Measurements from ENCODE around the gene TKTL1. TPM values are rescaled to one million over a fixed set of nuclear protein-coding genes. Genes with fewer than 3 reads are reported as not detected.
A peak's percentile ranks its signal among the peaks of the same experiment; 100 is the strongest.
"Not testable (repeated sequence)": the region's sequence is repeated elsewhere in the genome, so short reads cannot be mapped to it uniquely, and the experiment has no call there.

TKTL1 gene
- total RNA-seq, result not detected

- no peak for ATAC-seq
Measured at GRCh38 chrX:154295664-154296310, at the start of gene TKTL1. TKTL1 (plus strand) TSS chrX:154295795; CDS start chrX:154295860, 65 bp downstream.

GRCh38 chrX:154247377-154248045, 48.1 kb upstream of the TKTL1 start:
- peak; percentile 95 for ATAC-seq

DNA sequence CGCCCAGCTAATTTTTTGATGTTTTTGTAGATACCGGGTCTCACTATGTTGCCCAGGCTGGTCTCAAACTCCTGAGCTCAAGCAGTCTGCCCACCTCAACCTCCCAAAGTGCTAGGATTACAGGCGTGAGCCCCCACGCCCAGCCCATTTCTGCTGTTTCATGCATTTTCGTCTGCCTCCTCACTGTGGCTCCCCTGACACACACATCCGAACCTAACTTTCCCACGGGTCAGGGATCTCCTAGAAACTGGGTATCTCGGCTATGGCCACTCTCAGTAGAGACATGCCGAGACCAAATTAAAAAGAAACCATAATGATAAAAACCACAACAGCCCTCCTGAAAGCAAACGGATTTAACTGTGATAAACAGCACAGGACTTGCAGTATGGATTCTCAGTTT, 47.5 kb upstream of the TKTL1 start:
- ATAC-seq, result not testable (repeated sequence)

- not testable (repeated sequence) for ATAC-seq
Measured at GRCh38 chrX:154257282-154257681, 38.3 kb upstream of the TKTL1 start, which contains the start of gene OPN1MW3. OPN1MW3 (plus strand) TSS chrX:154257582; CDS start chrX:154257620, 38 bp downstream.

- ATAC-seq, result not testable (repeated sequence)
Measured at GRCh38 chrX:154258711-154259110, 36.9 kb upstream of the TKTL1 start.

DNA sequence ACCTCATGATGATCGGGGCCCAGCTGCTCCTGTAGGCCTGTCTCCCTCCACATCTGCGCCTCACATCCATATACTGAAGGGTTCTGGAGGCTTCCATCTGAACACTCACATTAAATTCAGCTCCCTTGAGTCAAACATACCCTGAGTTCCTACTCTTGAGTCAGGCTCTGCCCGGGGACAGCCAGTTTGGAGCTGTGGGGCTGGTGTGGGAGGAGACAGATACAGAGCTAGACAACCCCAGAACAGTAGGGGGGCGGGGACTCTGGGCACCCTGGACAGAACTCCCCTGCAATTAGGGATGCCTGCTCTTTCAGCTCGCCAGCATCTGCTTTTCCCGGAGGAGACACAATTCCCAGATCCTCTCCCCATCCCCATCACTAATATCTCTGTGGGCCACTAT, 32.5 kb upstream of the TKTL1 start:
- not testable (repeated sequence) for ATAC-seq

GRCh38 chrX:154269245-154269644, 26.4 kb upstream of the TKTL1 start:
- ATAC-seq, result not testable (repeated sequence)

GRCh38 chrX:154284489-154285338, 10.9 kb upstream of the TKTL1 start:
- ATAC-seq, result peak; percentile 96

GRCh38 chrX:154286406-154286805, 9.2 kb upstream of the TKTL1 start:
- not testable (repeated sequence) for ATAC-seq

DNA sequence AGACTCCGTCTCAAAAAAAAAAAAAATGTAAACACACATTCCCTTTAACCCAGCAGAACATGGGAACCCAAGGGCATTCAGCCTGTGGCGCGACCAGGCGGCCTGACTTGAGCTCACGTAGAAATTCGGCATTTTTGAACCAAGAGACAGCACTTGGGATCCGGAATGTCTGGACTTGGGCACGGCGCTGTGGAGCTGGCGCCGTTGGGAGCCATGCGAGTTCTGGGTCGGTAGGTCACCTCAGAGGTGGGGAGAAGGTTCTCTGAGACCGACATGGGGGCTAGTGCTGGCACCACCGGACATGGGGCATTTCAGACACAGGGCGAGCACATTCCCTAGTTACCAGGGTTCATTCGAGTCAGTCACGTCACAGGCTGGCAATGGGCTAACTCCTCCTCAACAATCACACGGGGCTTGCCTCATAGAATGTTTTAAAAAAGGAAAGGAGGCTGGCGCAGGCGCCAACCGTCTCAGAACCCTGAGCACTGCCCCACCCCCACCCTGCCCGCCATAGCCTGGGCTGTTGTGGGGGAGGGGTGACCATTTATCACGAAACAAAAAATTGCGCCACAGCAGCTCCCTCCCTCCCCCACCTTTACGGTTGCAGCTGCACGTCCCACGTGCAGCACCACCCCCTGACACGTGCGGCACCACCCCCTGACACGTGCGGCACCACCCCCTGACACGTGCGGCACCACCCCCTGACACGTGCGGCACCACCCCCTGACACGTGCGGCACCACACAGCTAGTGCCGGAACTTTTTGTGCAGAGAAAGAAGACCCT, 612 bp upstream of the TKTL1 start, which contains the start of gene TEX28:
Gene TEX28 (minus strand): TSS at position 334 of the 784 bp plus-strand sequence. CDS start 3,007 bp downstream, outside the sequence.
- no peak for ATAC-seq

DNA sequence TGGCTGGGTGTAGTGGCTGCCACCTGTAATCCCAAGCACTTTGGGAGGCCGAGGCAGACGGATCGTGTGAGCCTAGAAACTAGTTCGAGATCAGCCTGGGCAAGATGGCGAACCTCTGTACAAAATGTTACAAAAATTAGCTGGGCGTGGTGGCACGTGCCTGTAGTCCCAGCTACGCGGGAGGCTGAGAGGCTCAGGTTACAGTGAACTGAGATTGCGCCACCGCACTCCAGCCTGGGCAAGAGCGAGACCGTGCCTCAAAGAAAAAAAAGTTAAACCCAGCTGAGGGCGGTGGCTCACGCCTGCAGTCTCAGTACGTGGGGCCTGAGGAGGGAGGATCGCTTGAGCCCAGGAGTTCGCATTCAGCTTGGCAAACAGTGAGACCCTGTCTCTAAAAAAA, 1.1 kb downstream of the TKTL1 start:
- ATAC-seq, result no peak

GRCh38 chrX:154298312-154298711, 2.7 kb downstream of the TKTL1 start:
- ATAC-seq, result no peak

DNA sequence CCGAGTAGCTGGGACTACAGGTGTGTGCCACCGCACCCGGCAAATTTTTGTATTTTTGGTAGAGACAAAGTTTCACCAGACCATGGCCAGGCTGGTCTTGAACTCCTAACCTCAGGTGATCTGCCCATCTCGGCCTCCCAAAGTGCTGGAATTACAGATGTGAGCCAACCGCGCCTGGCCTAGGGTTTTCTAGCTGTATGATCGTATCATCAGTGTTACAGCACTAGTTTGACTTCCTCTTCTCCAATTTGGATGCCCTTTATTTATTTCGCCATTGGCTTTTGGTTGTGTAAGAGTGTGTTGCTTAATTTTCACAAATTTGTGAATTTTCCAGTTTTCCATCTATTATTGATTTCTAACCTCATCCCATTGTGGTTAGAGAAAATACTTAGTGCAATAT, 5.2 kb downstream of the TKTL1 start:
- no peak for ATAC-seq

DNA sequence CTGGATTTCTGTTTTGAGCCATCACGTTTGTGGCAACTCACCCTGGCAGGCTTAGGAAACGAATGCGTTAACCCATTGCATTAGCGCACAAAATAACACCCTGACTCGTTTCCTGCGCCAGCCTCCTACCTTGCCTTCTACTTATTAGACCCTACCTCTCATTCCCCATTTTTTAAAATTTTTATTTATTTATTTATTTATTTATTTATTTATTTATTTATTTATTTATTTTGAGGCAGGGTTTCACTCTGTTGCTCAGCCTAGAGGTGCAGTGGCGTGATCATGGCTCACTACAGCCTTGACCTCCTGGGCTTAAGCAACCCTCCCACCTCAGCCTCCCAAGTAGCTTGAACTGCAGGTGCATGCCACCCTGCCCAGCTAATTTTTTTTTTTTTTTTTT, 7.4 kb downstream of the TKTL1 start:
- not testable (repeated sequence) for ATAC-seq

- ATAC-seq, result no peak
Measured at GRCh38 chrX:154303476-154303875, 7.9 kb downstream of the TKTL1 start.

DNA sequence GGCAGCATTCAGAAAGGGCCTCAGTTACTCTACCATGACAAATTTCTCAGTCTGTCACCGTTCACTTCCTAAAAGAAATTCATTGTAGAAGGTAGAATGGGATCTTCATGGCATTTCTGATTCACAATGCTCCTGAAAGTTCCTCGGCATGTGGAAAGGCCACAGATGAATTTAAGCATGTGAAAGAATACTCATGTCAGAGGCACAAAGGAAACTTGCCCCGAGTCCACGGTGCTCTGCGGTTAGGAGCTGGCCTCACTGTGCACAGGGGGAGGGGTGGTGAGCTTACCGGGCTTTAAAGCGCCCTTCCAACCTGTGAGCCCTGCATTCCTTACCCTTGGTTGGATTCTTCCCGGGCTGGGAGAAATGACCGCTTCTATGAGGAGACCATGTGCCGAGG, 9.3 kb downstream of the TKTL1 start:
- no peak for ATAC-seq

DNA sequence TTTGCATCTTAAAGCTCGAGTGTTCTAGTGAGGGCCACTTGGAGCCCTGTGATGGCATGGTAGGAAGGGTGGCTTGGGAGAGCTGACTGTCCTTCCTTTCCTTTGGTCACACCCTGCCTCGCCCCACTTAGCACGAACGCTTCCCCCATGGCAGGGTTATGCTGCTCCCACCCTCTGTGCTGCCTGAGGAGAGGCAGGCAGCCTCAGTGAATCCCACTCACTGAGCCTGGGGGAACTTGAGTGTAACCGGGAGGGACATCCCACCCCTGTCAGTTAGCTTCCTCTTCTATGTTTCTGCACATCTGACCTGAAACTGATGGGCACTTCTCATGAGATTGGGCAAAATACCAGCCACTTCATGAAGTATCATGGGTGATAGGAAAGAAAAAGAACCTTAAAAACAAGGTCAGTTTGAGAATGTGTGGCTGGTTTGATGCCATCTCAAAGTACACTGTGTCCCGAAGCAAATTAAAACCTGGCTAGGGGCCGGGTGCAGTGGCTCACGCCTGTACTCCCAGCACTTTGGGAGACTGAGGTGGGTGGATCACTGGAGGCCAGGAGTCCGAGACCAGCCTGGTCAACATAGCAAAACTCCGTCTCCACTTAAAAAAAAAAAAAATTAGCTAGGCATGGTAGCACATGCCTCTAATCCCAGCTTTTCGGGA, 10.1 kb downstream of the TKTL1 start:
- ATAC-seq, result no peak

DNA sequence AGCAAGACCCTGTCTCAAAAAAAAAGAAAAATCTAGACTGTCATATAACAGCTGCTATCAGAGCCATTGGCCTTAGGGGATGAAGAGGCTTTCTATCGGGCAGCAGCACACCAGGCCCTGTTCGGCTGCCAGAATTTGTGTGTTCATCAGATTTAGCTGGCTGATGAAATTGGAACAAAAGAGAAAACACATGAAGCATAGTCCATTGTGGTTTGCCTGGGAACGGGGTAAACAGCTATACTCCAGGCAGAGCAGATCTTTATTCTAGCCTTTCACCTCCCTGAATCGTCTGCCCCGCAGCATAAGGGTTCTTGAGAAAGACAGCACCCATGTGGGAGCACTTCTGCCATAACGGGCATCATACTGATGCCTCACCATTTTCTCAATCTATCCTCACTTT, 11.6 kb downstream of the TKTL1 start:
- no peak for ATAC-seq

DNA sequence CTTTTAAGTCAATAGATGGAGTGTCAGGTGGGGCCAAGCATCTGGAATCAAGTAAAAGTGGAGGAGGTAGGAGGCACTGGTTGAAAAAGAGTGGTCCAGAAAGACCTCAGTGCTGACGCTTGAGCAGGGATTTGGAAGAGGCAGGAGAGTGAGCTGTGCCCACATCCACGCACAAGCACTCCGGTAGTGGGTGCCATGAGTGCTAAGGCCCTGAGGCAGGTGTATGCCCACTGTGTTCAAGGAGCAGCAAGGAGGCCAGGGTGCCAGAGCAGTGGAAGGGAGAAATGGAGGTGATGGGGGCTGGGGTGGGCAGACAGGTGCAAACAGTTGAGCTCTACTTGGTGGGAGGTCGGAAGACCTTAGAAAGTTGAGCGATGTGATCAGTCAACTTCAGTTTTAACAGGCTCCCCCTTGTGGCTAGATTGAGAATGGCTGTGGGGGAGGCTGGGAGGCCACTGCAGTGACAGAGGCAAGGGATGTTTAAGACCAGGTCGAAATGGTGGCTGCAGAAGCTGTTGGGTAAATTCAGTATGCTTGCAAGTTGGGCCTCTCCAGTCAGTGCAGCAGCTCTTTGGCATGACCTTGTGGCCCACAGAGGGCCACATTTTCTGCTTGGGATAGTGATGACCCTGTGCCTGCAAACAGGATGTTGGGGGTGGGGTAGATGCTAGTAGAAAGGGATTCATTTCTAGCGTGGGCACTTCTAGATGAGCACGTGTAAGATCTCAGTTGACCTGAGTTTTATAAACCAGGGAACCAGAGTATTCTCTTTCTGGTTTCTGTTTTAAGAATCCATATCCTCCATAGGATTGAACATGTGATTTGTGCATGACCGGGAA, 12.7 kb downstream of the TKTL1 start:
- ATAC-seq, result peak; percentile 41

- ATAC-seq, result no peak
Measured at GRCh38 chrX:154309041-154309775, 13.6 kb downstream of the TKTL1 start.

Data from esophagus mucosa (tissue), 1 donor.